Measurements from ENCODE around the gene CACNA1B. TPM values are rescaled to one million over a fixed set of nuclear protein-coding genes. Genes with fewer than 3 reads are reported as not detected.

The CACNA1B gene
- polyA plus RNA-seq, 1 of the 3 experiments (the other 2 are of a cell fraction): 0.03 TPM

GRCh38 chr9:138024131-138024530 is 146.5 kb downstream of the CACNA1B start:
- no peaks in the 10 kb centered on the region for H3K36me3 ChIP-seq (replicated peaks in 1 of 2; ENCODE audit: control insufficient read depth in 1 of 2, insufficient read depth in 2 of 2, low read length in 1 of 2)
- 98% methylated on average over 4 of the region's 9 CpGs for WGBS (ENCODE audit: low lambda C conversion rate)
- H3K4me1 ChIP-seq (ENCODE audit: control insufficient read depth in 1 of 2, insufficient read depth in 2 of 2, low read depth in 1 of 2, low read length in 1 of 2): peaks cover 0 to 2% of the 10 kb centered on the region in 2 experiments; a peak in 1 of 4 replicates
- H3K4me2 ChIP-seq: no peak overlapping the region
- ChIA-PET CTCF (no interaction called here), POLR2A (no interaction called here)
- no peaks in the 10 kb centered on the region for H3K79me2 ChIP-seq (ENCODE audit: insufficient read depth)
- no peak overlapping the region for H3K4me3 ChIP-seq (ENCODE audit: low read depth in 2 of 2, low read length in 1 of 2)
- H3K27ac ChIP-seq (ENCODE audit: low read depth in 2 of 2, low read length in 1 of 2): no peak overlapping the region
- DNase-seq: no peak
- TF ChIP-seq EZH2phosphoT487 (IDR thresholded peaks at IDR 0.05; ENCODE audit: borderline replicate concordance, low read depth) (no peak), GABPA (IDR thresholded peaks at IDR 0.05; ENCODE audit: low read depth) (no peak), FOXM1 (IDR thresholded peaks at IDR 0.05; ENCODE audit: low read depth) (no peak), TCF12 (IDR thresholded peaks at IDR 0.05) (no peak), RCOR1 (IDR thresholded peaks at IDR 0.05; ENCODE audit: low read length) (no peak), TAF1 (IDR thresholded peaks at IDR 0.05; ENCODE audit: borderline replicate concordance, low read depth, low read length) (no peak), CHD2 (IDR thresholded peaks at IDR 0.05; ENCODE audit: low read length, partially characterized antibody) (no peak), ZBTB33 (IDR thresholded peaks at IDR 0.05; ENCODE audit: borderline replicate concordance, low read depth) (no peak), USF2 (IDR thresholded peaks at IDR 0.05; ENCODE audit: borderline replicate concordance, low read depth, low read length) (no peak), RFX5 (IDR thresholded peaks at IDR 0.05; ENCODE audit: low read length) (no peak), RAD21 (IDR thresholded peaks at IDR 0.05; ENCODE audit: low read length) (no peak), FOXJ3 (CRISPR knock-in tag; IDR thresholded peaks at IDR 0.05) (no peak)
- no peaks in the 10 kb centered on the region for H3F3A ChIP-seq (replicated peaks; ENCODE audit: insufficient read depth)
- no peak overlapping the region for H3K9ac ChIP-seq
- no peaks in the 10 kb centered on the region for H3K27me3 ChIP-seq (ENCODE audit: insufficient read depth)
- H4K20me1 ChIP-seq (ENCODE audit: insufficient read depth): no peaks in the 10 kb centered on the region
- no peaks in the 10 kb centered on the region for H3K9me2 ChIP-seq
- no peak overlapping the region for H2AFZ ChIP-seq (ENCODE audit: low read depth)
- peaks cover 4% of the 10 kb centered on the region; the same call in 1 of the 2 replicates for H3K9me3 ChIP-seq

- H3F3A ChIP-seq (replicated peaks; ENCODE audit: insufficient read depth): no peaks in the 10 kb centered on the region
- no peak overlapping the region for H3K27ac ChIP-seq (ENCODE audit: low read depth in 2 of 2, low read length in 1 of 2)
- H4K20me1 ChIP-seq (ENCODE audit: insufficient read depth): no peaks in the 10 kb centered on the region
- ChIA-PET POLR2A (no interaction called here), CTCF (no interaction called here)
- 76% methylated on average over 4 of the region's 11 CpGs for WGBS (ENCODE audit: low lambda C conversion rate)
- H3K9me2 ChIP-seq: no peaks in the 10 kb centered on the region
- DNase-seq: no peak
- peaks cover 0 to 2% of the 10 kb centered on the region in 2 experiments; a peak in 1 of 4 replicates for H3K4me1 ChIP-seq (ENCODE audit: control insufficient read depth in 1 of 2, insufficient read depth in 2 of 2, low read depth in 1 of 2, low read length in 1 of 2)
- H3K4me2 ChIP-seq: no peak overlapping the region
- H2AFZ ChIP-seq (ENCODE audit: low read depth): no peak overlapping the region
- no peak overlapping the region for H3K9ac ChIP-seq
- H3K27me3 ChIP-seq (ENCODE audit: insufficient read depth): no peaks in the 10 kb centered on the region
- H3K9me3 ChIP-seq: peaks cover 4% of the 10 kb centered on the region; the same call in 1 of the 2 replicates
- no peaks in the 10 kb centered on the region for H3K36me3 ChIP-seq (replicated peaks in 1 of 2; ENCODE audit: control insufficient read depth in 1 of 2, insufficient read depth in 2 of 2, low read length in 1 of 2)
- H3K4me3 ChIP-seq (ENCODE audit: low read depth in 2 of 2, low read length in 1 of 2): no peak overlapping the region
- no peaks in the 10 kb centered on the region for H3K79me2 ChIP-seq (ENCODE audit: insufficient read depth)
- TF ChIP-seq FOSL2 (IDR thresholded peaks at IDR 0.05; ENCODE audit: borderline replicate concordance, low read depth) (no peak), ZBTB33 (IDR thresholded peaks at IDR 0.05; ENCODE audit: borderline replicate concordance, low read depth) (no peak), POLR2AphosphoS5 (IDR thresholded peaks at IDR 0.05; ENCODE audit: low read depth, low read length) (no peak), FOXJ3 (CRISPR knock-in tag; IDR thresholded peaks at IDR 0.05) (no peak), EZH2phosphoT487 (IDR thresholded peaks at IDR 0.05; ENCODE audit: borderline replicate concordance, low read depth) (no peak), PBX3 (IDR thresholded peaks at IDR 0.05) (no peak), CTCF (IDR thresholded peaks at IDR 0.05) (no peak), TAF1 (IDR thresholded peaks at IDR 0.05; ENCODE audit: borderline replicate concordance, low read depth, low read length) (no peak), FOXM1 (IDR thresholded peaks at IDR 0.05; ENCODE audit: low read depth) (no peak), YY1 (IDR thresholded peaks at IDR 0.05; ENCODE audit: low read depth) (no peak), USF1 (IDR thresholded peaks at IDR 0.05; ENCODE audit: borderline replicate concordance, low read depth) (no peak)
These were observed 147.3 kb downstream of the CACNA1B start for GRCh38 chr9:138024831-138025291.

Measured in SK-N-SH (cell line).